GM19099 (cell line): ENCODE measurements around the gene PRAME.

Experiments
- POLR2A ChIP-seq: IDR thresholded peaks from 3 replicates; pipeline ENCODE4 v1.6.1; 2011; ENCODE audit warnings: low read depth; ENCODE audit not compliant: insufficient read length; ENCODE audit errors: extremely low read depth

The PRAME gene

DNA sequence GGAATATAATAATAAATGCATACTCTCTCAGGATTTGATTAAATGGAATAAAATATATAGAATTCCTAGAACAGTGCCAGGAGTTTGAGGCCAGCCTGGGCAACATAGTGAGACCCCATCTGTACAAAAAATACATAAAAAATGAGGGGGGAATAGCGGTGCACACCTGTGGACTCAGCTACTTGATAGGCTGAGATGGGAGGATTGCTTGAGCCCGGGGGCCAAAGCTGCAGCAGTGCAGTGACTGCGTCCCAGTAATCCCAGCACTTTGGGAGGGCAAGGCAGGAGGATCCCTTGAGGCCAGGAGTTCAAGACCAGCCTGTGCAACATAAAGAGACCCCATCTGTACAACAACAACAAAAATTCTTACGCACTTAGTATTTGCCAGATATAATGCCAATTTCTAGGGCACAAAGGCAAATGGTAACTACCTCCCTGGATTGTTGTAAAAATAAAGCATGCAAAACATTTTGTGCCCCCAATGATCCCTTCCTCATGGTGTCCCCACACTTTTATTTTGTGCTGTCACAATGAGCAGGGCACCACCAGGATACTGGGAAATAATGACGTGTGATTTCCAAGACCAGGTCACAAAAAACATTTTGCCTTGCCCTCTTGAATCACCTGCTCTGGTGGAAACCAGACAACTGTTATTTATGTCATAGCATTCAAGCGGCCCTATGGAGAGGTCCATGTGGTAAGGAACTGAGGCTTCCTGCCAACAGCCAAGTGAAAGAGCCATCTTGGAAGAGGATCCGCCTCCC lies 20.7 kb downstream of the PRAME start:
- TF ChIP-seq POLR2A: no peak

- TF ChIP-seq POLR2A: no peak
Measured at GRCh38 chr22:22536916-22537315, 22.1 kb downstream of the PRAME start.

DNA sequence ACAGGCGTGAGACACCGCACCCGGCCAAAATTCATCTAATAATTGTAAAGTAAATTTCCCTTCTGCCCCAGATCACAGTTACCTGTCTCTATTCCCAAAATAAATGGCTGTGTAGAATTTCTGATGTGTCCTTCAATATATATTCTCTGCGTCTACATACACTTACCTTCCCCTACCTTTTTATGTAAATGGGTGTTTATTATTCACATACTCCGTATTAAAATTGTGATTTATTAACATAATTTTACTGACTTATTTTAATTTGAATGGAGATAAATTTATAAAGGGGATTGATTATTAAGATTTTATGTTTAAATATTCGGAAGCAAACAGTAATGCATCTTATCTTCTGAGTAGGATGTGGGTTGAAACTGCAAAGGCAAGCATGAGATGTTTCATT lies 22.6 kb downstream of the PRAME start:
- TF ChIP-seq POLR2A: no peak

- TF ChIP-seq POLR2A: no peak
Measured at GRCh38 chr22:22535662-22536061, 23.4 kb downstream of the PRAME start.

DNA sequence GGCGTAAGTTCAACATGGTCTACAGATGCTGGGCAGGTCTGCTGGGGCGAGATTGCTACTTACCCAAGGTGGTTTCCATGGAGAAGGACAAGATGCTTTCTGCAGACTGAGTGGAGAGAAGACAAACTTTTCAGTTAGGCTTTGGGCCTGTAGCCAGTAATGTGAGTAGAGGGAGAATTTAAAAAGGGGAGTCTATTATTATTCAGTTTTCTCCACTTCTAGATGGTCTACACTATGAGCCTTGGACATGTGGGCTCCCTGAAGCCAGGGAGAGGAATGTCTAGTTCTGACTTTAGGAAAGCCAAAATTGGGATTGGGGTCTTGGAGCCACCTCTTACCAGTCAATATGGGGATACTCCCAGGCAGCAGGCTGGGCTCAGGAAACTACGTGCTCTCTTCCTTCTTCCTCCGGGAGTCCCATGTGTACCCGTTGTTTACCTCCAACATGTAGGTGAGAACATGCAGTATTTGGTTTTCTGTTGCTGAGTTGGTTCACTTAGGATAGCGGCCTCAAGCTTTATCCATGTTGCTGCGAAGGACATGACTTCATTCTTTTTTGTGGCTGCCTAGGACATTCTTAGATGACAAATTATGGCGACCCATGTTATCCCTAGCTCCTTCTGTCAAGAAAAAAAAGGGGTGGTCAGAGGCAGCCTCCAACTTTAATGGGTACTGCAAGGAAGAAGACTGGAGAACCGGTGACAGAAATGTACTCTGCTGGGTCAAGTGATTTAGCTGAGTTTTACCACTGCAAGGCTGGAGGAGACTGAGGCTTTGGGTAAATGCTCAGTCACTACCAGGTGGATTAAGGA lies 24.3 kb downstream of the PRAME start:
- no peak for TF ChIP-seq POLR2A

GRCh38 chr22:22533863-22534262 lies 25.2 kb downstream of the PRAME start:
- no peak for TF ChIP-seq POLR2A

DNA sequence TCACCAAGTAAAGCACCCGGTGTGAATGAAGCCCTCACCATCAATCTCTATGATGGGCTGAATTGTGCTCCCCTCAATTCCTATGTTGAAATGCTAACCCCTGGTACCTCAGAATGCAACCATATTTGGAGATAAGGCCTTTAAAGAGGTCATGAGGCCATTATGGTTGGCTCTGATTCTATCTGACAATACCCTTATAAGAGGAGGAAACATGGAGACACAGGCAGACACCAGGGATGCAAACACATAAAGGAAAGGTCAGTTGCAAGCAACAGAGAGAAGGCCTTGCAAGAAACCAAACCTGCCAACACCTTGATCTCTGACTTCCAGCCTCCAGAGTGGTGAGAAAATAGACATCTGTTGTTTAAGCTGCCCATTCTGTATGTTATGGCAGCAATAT lies 25.6 kb downstream of the PRAME start:
- TF ChIP-seq POLR2A: no peak

- no peak for TF ChIP-seq POLR2A
Measured at GRCh38 chr22:22531770-22532546, 27.1 kb downstream of the PRAME start.

GRCh38 chr22:22528780-22529179 lies 30.3 kb downstream of the PRAME start:
- TF ChIP-seq POLR2A: no peak

DNA sequence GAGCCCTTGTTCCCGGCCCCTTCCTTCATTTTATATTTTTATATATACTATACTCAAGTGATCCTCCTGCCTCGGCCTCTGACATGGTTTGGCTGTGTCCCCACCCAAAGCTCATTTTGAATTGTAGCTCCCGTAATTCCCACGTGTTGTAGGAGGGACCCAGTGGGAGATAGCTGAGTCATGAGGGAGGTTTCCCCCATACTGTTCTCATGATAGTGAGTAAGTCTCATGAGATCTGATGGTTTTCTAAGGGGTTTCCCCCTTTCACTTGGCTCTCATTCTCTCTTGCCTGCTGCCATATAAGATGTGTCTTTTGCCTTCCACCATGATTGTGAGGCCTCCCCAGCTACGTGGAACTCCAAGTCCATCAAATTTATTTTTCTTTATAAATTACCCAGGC lies 31.8 kb downstream of the PRAME start:
- TF ChIP-seq POLR2A: no peak

DNA sequence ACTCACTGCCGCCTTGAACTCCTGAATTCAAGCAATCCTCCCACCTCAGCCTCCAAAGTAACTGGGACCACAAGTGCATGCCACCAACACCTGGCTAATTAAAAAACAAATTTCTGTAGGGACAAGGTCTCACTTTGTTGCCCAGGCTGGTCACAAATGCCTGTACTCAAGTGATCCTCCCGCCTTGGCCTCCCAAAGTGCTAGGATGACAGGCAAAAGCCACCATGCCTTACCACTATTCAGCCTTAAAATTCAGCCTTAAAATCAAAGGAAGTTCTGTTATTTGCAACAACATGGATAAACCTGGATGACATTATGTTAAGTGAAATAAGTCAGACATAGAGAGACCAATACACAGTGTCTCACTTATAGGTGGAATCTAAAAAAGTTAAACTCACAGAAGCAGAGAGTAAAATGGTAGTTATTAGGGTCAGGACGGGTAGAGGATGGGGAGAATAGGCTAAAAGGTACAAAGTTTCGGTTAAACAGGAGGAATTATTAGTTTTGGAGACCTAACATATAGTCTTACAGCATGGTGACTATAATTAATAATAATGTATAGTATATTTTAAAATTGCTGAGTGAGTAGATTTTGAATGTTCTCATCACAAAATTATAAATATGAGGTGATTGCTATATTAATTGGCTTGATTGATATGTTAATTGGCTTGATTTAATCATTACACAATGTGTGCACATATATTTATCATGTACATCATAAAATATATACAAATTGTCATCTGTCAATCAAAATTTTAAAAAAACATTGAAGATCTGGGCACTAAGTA lies 32.7 kb downstream of the PRAME start:
- no peak for TF ChIP-seq POLR2A

DNA sequence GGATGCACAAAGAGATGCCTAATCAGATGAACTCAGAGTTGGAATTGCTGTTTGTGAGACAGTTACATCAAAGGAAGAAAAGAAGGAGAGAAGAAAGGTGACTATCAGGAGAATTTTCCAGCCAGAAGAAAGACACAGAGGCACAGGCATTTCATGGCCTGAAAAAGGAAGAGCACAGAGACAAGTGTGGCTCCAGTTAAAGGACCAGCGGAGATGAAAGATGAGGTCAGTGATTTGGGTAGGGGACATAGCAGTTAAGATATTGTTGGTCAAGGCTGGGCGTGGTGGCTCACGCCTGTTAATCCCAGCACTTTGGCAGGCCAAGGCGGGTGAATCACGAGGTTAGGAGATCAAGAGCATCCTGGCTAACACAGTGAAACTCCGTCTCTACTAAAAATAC lies 35.6 kb downstream of the PRAME start:
- TF ChIP-seq POLR2A: no peak

GRCh38 chr22:22521631-22522030 lies 37.4 kb downstream of the PRAME start:
- TF ChIP-seq POLR2A: no peak

- no peak for TF ChIP-seq POLR2A
Measured at GRCh38 chr22:22520667-22521602, 38.1 kb downstream of the PRAME start.
